ENCODE results near the gene WAC.

- TF ChIP-seq POLR2A (IDR thresholded peaks at IDR 0.05) (no peak), CTCF (IDR thresholded peaks at IDR 0.05) (no peak)
Measured at GRCh38 chr10:28652703-28653102, 119.8 kb downstream of the WAC start.

Measured in esophagus squamous epithelium (tissue), 4 donors.